ENCODE results near the gene PFDN1. TPM values are rescaled to one million over a fixed set of nuclear protein-coding genes. Genes with fewer than 3 reads are reported as not detected.

PFDN1 gene
- total RNA-seq, 1 experiment from 2014 or later, result 48.9 TPM

- ATAC-seq (no peak), DNase-seq (ENCODE audit: low read depth, low spot score) (no peak)
- intact Hi-C loops (cut with micrococcal nuclease), result loop anchor here (10.0 kb wide), 1 partner anchor 391 kb away; the partner anchor contains the start of genes IK and NDUFA2
- no peak overlapping the region for H3K27ac ChIP-seq (ENCODE audit: low read depth, low read length)
- no peak overlapping the region for H3K4me3 ChIP-seq (replicated peaks in 1 of 2; ENCODE audit: low read depth in 1 of 2, low read length in 2 of 2)
- TF ChIP-seq ATF3 (IDR thresholded peaks at IDR 0.05) (no peak), CEBPB (IDR thresholded peaks at IDR 0.05; ENCODE audit: low read depth) (peak; percentile 54; the same call in 1 of the 2 replicates)
- no peaks in the 10 kb centered on the region for H3K9me3 ChIP-seq (ENCODE audit: control insufficient read depth in 1 of 2, insufficient read depth in 1 of 2, low read depth in 1 of 2, low read length in 2 of 2)
- H3K4me2 ChIP-seq (ENCODE audit: low read length), result no peak overlapping the region
- BruUV-seq (replicated peaks), result no TSS peak
- ChIA-PET RAD21 (ENCODE audit: low non-redundant PET in 1 of 2, low total read pairs in 2 of 2, uncharacterized antibody in 2 of 2, unreplicated experiment in 2 of 2) (no interaction called here), CTCF (interaction anchor here (1.2 to 1.6 kb wide), 2 partner anchors 10 to 92 kb away, joined by 3 to 4 read pairs; partner anchors contain the start of gene HBEGF), POLR2A (interaction anchor here (3.7 kb wide), 1 partner anchor 92 kb away, joined by 16 read pairs; the partner anchor contains the start of gene HBEGF)
- H3K4me1 ChIP-seq (ENCODE audit: control insufficient read depth in 1 of 2, insufficient read depth in 2 of 2, low read length in 2 of 2), result peaks cover 13 to 46% of the 10 kb centered on the region in 2 experiments
- no peaks in the 10 kb centered on the region for H3K9me2 ChIP-seq (ENCODE audit: insufficient read depth)
- no peak overlapping the region for H2AFZ ChIP-seq (ENCODE audit: low read depth, low read length, poor library complexity, severe bottlenecking)
- no peak overlapping the region for H3K9ac ChIP-seq (ENCODE audit: low read length)
- no peaks in the 10 kb centered on the region; a peak in 1 of 4 replicates for H3K36me3 ChIP-seq (ENCODE audit: control insufficient read depth in 1 of 2, insufficient read depth in 2 of 2, low read length in 2 of 2)
- H4K20me1 ChIP-seq (ENCODE audit: insufficient read depth), result no peaks in the 10 kb centered on the region
- peaks cover 51% of the 10 kb centered on the region; the same call in 1 of the 2 replicates for H3K79me2 ChIP-seq (ENCODE audit: insufficient read depth, low read length)
- no peaks in the 10 kb centered on the region for H3K27me3 ChIP-seq (ENCODE audit: insufficient read depth, low read length)
These were observed 48.9 kb downstream of the PFDN1 start for GRCh38 chr5:140253985-140254384.

- ChIA-PET POLR2A (interaction anchor here (1.0 to 3.7 kb wide), 3 partner anchors 9 to 94 kb away, joined by 3 to 16 read pairs (median 3); partner anchors contain the start of gene HBEGF), CTCF (interaction anchor here (0.6 to 2.9 kb wide), 4 partner anchors 8 to 94 kb away, joined by 3 to 12 read pairs (median 4); partner anchors contain the start of gene HBEGF), RAD21 (ENCODE audit: low non-redundant PET in 1 of 2, low total read pairs in 2 of 2, uncharacterized antibody in 2 of 2, unreplicated experiment in 2 of 2) (no interaction called here)
- Histone ChIP-seq H2AFZ (ENCODE audit: low read depth, low read length, poor library complexity, severe bottlenecking) (no peak overlapping the region), H3K4me1 (ENCODE audit: control insufficient read depth in 1 of 2, insufficient read depth in 2 of 2, low read length in 2 of 2) (peaks cover 13 to 35% of the 10 kb centered on the region in 2 experiments), H3K36me3 (ENCODE audit: control insufficient read depth in 1 of 2, insufficient read depth in 2 of 2, low read length in 2 of 2) (no peaks in the 10 kb centered on the region; a peak in 1 of 4 replicates), H3K4me3 (replicated peaks in 1 of 2; ENCODE audit: low read depth in 1 of 2, low read length in 2 of 2) (no peak overlapping the region), H3K27me3 (ENCODE audit: insufficient read depth, low read length) (no peaks in the 10 kb centered on the region), H3K4me2 (ENCODE audit: low read length) (peak overlapping the region; percentile 58), H3K9me2 (ENCODE audit: insufficient read depth) (no peaks in the 10 kb centered on the region), H3K9ac (ENCODE audit: low read length) (peak overlapping the region; percentile 29; the same call in 1 of the 2 replicates), H4K20me1 (ENCODE audit: insufficient read depth) (no peaks in the 10 kb centered on the region), H3K79me2 (ENCODE audit: insufficient read depth, low read length) (peaks cover 39% of the 10 kb centered on the region; the same call in 1 of the 2 replicates), H3K9me3 (ENCODE audit: control insufficient read depth in 1 of 2, insufficient read depth in 1 of 2, low read depth in 1 of 2, low read length in 2 of 2) (no peaks in the 10 kb centered on the region), H3K27ac (ENCODE audit: low read depth, low read length) (peak overlapping the region; percentile 41; the same call in 1 of the 2 replicates)
- ATAC-seq (no peak), DNase-seq (ENCODE audit: low read depth, low spot score) (no peak)
- TF ChIP-seq CTCF (IDR thresholded peaks at IDR 0.05 in 2 of 3, conservative IDR thresholded peaks at IDR 0.05 in 1 of 3; ENCODE audit: borderline replicate concordance in 1 of 3, insufficient read depth in 1 of 3, low read depth in 2 of 3, low read length in 2 of 3) (no peak), REST (IDR thresholded peaks at IDR 0.05; ENCODE audit: low read depth) (no peak), CEBPB (IDR thresholded peaks at IDR 0.05; ENCODE audit: low read depth) (no peak), ZFX (IDR thresholded peaks at IDR 0.05) (no peak), RAD21 (IDR thresholded peaks at IDR 0.05; ENCODE audit: low read depth) (no peak), MAX (IDR thresholded peaks at IDR 0.05) (no peak), SP1 (IDR thresholded peaks at IDR 0.05; ENCODE audit: low read depth) (no peak), YY1 (IDR thresholded peaks at IDR 0.05; ENCODE audit: extremely low read depth, insufficient replicate concordance, low read depth, low read length) (no peak), JUND (IDR thresholded peaks at IDR 0.05) (no peak), FOSL1 (IDR thresholded peaks at IDR 0.05; ENCODE audit: low read depth) (no peak)
- intact Hi-C loops (cut with micrococcal nuclease), result loop anchor here (10.0 kb wide), 1 partner anchor 392 kb away; the partner anchor contains the start of genes IK and NDUFA2
- BruUV-seq (replicated peaks), result no TSS peak
These were observed 50.3 kb downstream of the PFDN1 start for GRCh38 chr5:140252470-140253126.
